Vagina (tissue), 2 donors: ENCODE results near the gene WBP2. TPM values are rescaled to one million over a fixed set of nuclear protein-coding genes. Genes with fewer than 3 reads are reported as not detected.

Source experiments
- DNase-seq, 2 donors: peaks; one replicate each; pipeline ENCODE4 v3.0.0-alpha.2; 2017; ENCODE audit errors: extremely low spot score in 2 of 2
- H3K27ac ChIP-seq: fragments of 200-600 bp; sonication (generic); one replicate; pipeline ENCODE4 v1.5.1; 2019
- H3K27me3 ChIP-seq: fragments of 200-600 bp; sonication (generic); one replicate; pipeline ENCODE4 v1.5.1; 2019
- H3K36me3 ChIP-seq, 2 donors: fragments of 200-600 bp; sonication (generic); one replicate each; pipeline ENCODE4 v1.5.1; 2017 to 2019
- H3K4me1 ChIP-seq: fragments of 200-600 bp; sonication (generic); one replicate; pipeline ENCODE4 v1.5.1; 2019
- H3K4me3 ChIP-seq, 2 donors: fragments of 200-600 bp; sonication (generic); 1 replicate in 1 of 2; 2 replicates in 1 of 2; pipeline ENCODE4 v1.5.1; 2016 to 2019
- H3K9me3 ChIP-seq: fragments of 200-600 bp; sonication (generic); one replicate; pipeline ENCODE4 v1.5.1; 2019
- POLR2A ChIP-seq, 2 donors: fragments of 450-650 bp; IDR thresholded peaks; one replicate each; pipeline ENCODE4 v1.6.1; 2017; ENCODE audit warnings: antibody characterized with exemption in 2 of 2, mild to moderate bottlenecking in 2 of 2, moderate library complexity in 2 of 2
- POLR2AphosphoS5 ChIP-seq, 2 donors: sonication (generic); formaldehyde crosslinking; IDR thresholded peaks; one replicate each; pipeline ENCODE4 v1.9.0; 2017; ENCODE audit warnings: antibody characterized with exemption in 2 of 2, mild to moderate bottlenecking in 2 of 2, low read depth in 1 of 2; ENCODE audit not compliant: insufficient read depth in 1 of 2
- intact Hi-C: fragments of 100-400 bp; cut with DNase I; formaldehyde crosslinking; loops from one replicate; pipeline ENCODE4 v1.15.1; 2023
- total RNA-seq: library from RNA; depleted of rRNA; stranded (reverse); fragments of >200 nt; gene quantifications from one replicate; pipeline ENCODE4 v1.2.3, GENCODE V29; 2016
- TF ChIP-seq, protein P1 (sequence below), 3 experiments: fragments of 450-650 bp in 2 of 3; fragments of 200-600 bp in 1 of 3; sonication (generic) in 1 of 3; IDR thresholded peaks; one replicate each; pipeline ENCODE4 v1.5.1; 2017 to 2019; ENCODE audit warnings: antibody characterized with exemption in 3 of 3, mild to moderate bottlenecking in 2 of 3, moderate library complexity in 2 of 3

WBP2 gene
- total RNA-seq, 1 donor from 2014 or later, result 54.3 TPM

DNA sequence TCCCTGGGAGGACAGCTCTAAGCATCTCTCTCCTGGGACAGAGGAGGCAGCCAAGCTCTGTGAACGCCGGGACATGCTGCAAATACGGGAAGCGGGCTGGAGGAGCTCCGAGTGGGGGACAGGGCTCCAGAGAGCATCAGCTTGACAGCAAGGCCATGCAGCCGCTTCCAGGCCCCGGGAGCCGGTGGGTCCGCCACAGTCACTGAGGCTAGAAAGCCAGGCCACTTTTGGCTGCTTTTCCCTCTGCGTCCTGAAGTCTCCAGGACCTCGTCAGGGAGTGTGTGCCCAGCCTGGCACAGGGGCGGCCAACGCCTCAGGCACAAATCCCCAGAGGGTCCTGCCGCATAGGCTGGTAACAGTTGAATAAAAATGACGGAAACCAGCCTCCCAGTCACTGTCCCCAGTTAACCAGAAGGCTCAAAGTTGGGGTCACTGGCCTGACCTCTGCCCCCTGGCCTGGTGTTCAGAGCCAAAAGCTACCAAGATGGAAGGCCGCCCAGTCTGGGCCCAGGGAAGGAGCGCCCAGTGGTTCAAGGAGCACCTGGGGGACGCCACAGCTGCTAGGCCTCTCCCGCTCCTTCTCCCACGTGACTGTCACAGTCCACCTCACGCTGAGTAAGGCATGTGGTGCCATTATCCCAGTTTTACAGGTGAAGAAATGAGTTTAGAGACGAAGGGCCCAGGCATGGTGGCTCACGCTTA lies 44.8 kb upstream of the WBP2 start:
- Histone ChIP-seq H3K9me3 (no peaks in the 10 kb centered on the region), H3K27me3 (no peaks in the 10 kb centered on the region), H3K27ac (no peak overlapping the region), H3K4me3 (no peak overlapping the region), H3K36me3 (peaks cover 0 to 35% of the 10 kb centered on the region in 2 donors), H3K4me1 (peaks cover 36% of the 10 kb centered on the region)
- intact Hi-C loops, result no loop called here
- no peak for TF ChIP-seq POLR2A (IDR thresholded peaks at IDR 0.05)
- TF ChIP-seq, protein P1, sequence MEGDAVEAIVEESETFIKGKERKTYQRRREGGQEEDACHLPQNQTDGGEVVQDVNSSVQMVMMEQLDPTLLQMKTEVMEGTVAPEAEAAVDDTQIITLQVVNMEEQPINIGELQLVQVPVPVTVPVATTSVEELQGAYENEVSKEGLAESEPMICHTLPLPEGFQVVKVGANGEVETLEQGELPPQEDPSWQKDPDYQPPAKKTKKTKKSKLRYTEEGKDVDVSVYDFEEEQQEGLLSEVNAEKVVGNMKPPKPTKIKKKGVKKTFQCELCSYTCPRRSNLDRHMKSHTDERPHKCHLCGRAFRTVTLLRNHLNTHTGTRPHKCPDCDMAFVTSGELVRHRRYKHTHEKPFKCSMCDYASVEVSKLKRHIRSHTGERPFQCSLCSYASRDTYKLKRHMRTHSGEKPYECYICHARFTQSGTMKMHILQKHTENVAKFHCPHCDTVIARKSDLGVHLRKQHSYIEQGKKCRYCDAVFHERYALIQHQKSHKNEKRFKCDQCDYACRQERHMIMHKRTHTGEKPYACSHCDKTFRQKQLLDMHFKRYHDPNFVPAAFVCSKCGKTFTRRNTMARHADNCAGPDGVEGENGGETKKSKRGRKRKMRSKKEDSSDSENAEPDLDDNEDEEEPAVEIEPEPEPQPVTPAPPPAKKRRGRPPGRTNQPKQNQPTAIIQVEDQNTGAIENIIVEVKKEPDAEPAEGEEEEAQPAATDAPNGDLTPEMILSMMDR (IDR thresholded peaks at IDR 0.05), result no peak
- no peak for TF ChIP-seq POLR2AphosphoS5 (IDR thresholded peaks at IDR 0.05; ENCODE audit: insufficient read depth in 1 of 2, low read depth in 1 of 2)
- no peak for DNase-seq

DNA sequence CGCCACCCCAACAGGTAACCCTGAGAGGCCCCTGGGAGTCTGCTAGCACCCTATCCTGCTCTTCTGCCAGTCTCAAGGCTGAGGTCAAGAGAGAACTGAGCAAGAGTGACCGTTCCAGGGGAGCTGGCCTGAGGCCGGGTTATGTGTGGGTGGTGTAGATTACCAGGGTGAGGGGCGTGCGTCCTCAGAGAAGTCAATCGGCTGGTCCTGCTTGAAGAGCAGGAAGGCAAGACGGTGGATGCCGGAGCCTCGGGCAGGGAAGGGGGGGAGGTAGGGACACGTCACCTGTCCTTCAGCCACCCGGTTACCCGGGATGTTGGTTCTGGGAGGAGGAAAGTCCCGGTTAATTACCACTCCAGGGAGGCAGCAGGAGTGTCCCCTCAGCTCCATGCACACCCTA lies 44.2 kb upstream of the WBP2 start:
- Histone ChIP-seq H3K9me3 (no peaks in the 10 kb centered on the region), H3K27me3 (no peaks in the 10 kb centered on the region), H3K36me3 (peaks cover 0 to 35% of the 10 kb centered on the region in 2 donors), H3K27ac (no peak overlapping the region), H3K4me1 (peaks cover 40% of the 10 kb centered on the region), H3K4me3 (no peak overlapping the region)
- no peak for TF ChIP-seq POLR2AphosphoS5 (IDR thresholded peaks at IDR 0.05; ENCODE audit: insufficient read depth in 1 of 2, low read depth in 1 of 2)
- TF ChIP-seq, protein P1 (IDR thresholded peaks at IDR 0.05), result no peak
- no peak for TF ChIP-seq POLR2A (IDR thresholded peaks at IDR 0.05)
- DNase-seq, result no peak
- intact Hi-C loops, result no loop called here

DNA sequence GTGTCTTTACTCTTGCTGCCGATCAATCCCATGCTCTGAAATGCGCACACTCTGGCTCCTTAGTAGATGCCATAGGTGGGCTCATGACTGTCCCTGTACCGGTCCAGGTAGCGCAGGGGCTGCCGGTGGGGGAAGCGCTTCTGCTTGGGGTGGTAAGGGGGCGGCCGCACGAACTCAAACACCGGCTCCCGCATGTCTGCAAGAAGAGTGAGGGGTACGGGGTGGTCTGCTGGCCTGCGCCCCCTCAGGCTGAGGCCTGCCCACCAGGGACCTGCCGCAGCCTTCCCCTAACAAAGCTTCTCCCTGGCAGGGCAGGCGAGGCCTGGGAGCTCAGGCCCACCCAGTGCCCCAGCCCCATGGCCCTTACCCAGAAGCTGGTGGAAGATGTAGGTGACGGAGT lies 43.7 kb upstream of the WBP2 start:
- H3K27ac ChIP-seq, result no peak overlapping the region
- TF ChIP-seq POLR2AphosphoS5 (IDR thresholded peaks at IDR 0.05; ENCODE audit: insufficient read depth in 1 of 2, low read depth in 1 of 2) (no peak), POLR2A (IDR thresholded peaks at IDR 0.05) (no peak)
- TF ChIP-seq, protein P1 (IDR thresholded peaks at IDR 0.05), result no peak
- no peaks in the 10 kb centered on the region for H3K27me3 ChIP-seq
- intact Hi-C loops, result no loop called here
- H3K9me3 ChIP-seq, result no peaks in the 10 kb centered on the region
- peaks cover 40% of the 10 kb centered on the region for H3K4me1 ChIP-seq
- H3K4me3 ChIP-seq, result no peak overlapping the region
- H3K36me3 ChIP-seq, result peaks cover 0 to 35% of the 10 kb centered on the region in 2 donors
- DNase-seq, result no peak

DNA sequence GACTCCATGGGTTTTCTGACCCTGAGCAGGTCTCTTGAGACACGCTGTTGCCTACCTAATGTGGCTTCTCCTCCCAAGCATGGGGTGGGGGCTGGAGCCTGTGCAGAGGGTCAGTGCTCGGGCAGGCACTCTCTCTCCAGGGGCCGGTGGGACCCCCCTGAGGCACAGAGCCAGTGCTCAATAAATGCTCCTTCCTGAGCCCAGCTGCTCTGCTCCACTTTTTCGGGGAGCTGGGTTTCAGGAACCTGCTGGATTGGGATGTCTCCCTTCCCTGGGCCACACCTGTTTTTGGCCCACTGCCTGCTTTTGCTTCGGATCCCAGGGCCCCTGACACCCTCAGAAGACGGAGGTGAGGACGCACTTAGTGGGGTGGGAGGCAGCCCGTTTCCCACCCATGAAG lies 42.9 kb upstream of the WBP2 start:
- no peaks in the 10 kb centered on the region for H3K9me3 ChIP-seq
- TF ChIP-seq, protein P1 (IDR thresholded peaks at IDR 0.05), result no peak
- no peak for TF ChIP-seq POLR2AphosphoS5 (IDR thresholded peaks at IDR 0.05; ENCODE audit: insufficient read depth in 1 of 2, low read depth in 1 of 2)
- no peak for TF ChIP-seq POLR2A (IDR thresholded peaks at IDR 0.05)
- H3K36me3 ChIP-seq, result peaks cover 0 to 35% of the 10 kb centered on the region in 2 donors
- peak overlapping the region; percentile 94 for H3K27ac ChIP-seq
- DNase-seq, result no peak
- no peak overlapping the region for H3K4me3 ChIP-seq
- H3K27me3 ChIP-seq, result no peaks in the 10 kb centered on the region
- intact Hi-C loops, result no loop called here
- peaks cover 38% of the 10 kb centered on the region for H3K4me1 ChIP-seq
